AG10803 (cell line): Measurements from ENCODE around the gene CHD3.

Experiments
- DNase-seq: peaks from one replicate; pipeline ENCODE4 v3.0.0; 2010; ENCODE audit warnings: low read depth
- H3K4me3 ChIP-seq: 2 replicates; pipeline ENCODE4 v1.5.1; 2011; ENCODE audit warnings: mild to moderate bottlenecking, low read length, control low read depth
- TF ChIP-seq, protein P1 (sequence below): conservative IDR thresholded peaks from 2 replicates; pipeline ENCODE4 v1.5.1; 2011; ENCODE audit warnings: mild to moderate bottlenecking, low read length, control low read depth, inconsistent platforms

CHD3 gene

DNA sequence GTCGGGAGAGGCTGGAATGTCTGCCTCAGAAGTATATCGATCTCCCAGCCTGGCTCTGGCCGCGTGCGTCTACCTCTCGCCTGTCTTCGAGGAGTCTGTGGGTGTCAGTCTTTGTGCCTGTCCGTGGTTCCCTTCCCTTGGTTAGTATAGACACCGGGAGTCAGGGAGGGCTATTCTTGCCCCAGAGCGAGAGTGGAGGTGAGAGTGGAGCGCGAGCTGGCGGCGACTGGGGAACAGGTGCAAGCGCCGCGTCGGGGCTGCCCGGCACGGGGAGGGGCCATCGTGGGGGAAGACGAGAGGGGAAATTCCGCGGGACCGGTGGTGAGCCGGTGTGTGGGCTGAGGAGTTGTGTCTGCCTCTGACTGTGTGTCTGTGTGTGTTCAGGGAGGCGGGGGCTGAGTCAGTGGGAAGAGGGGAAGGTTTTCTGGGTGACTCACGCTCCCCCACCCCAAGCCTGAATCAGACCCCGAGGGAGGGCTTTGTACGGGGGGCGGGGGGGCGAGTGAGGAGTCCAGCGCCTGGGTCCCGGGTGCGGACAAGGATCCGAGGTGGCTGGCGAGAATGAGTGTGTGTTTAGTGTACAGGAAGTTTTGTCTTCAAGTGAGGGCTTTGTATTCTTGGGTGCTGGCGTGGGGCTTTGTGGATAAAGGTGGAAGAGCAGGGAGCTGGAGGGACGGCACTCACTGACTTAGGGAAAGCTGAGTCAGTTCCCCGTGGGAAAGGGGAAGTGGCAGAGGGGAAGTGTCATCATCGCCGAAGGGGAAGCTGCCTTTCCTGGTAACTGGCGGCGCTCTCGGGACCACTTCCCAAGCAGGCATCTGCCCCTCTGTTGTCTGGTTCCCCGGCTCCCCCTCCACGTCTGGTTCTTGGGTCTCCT lies 46.0 kb upstream of the CHD3 start:
- TF ChIP-seq, protein P1, sequence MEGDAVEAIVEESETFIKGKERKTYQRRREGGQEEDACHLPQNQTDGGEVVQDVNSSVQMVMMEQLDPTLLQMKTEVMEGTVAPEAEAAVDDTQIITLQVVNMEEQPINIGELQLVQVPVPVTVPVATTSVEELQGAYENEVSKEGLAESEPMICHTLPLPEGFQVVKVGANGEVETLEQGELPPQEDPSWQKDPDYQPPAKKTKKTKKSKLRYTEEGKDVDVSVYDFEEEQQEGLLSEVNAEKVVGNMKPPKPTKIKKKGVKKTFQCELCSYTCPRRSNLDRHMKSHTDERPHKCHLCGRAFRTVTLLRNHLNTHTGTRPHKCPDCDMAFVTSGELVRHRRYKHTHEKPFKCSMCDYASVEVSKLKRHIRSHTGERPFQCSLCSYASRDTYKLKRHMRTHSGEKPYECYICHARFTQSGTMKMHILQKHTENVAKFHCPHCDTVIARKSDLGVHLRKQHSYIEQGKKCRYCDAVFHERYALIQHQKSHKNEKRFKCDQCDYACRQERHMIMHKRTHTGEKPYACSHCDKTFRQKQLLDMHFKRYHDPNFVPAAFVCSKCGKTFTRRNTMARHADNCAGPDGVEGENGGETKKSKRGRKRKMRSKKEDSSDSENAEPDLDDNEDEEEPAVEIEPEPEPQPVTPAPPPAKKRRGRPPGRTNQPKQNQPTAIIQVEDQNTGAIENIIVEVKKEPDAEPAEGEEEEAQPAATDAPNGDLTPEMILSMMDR: no peak
- H3K4me3 ChIP-seq: peak overlapping the region; percentile 81
- DNase-seq: peak; percentile 85

DNA sequence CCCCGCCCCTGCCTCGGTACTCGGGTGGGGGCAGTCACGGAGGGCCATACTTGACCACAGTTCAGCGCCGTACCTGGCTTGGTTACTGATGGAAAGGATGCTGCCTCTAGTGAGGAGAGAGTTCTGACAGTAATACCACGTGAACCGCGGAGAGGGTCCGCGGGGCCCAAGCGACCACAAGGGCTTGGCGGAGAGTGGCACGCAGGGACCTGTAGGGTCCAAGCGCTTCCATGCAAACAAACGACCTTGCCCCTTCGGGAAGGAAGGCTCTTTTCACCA lies 45.4 kb upstream of the CHD3 start:
- no peak for DNase-seq
- H3K4me3 ChIP-seq: peak overlapping the region; percentile 81
- TF ChIP-seq, protein P1: no peak

DNA sequence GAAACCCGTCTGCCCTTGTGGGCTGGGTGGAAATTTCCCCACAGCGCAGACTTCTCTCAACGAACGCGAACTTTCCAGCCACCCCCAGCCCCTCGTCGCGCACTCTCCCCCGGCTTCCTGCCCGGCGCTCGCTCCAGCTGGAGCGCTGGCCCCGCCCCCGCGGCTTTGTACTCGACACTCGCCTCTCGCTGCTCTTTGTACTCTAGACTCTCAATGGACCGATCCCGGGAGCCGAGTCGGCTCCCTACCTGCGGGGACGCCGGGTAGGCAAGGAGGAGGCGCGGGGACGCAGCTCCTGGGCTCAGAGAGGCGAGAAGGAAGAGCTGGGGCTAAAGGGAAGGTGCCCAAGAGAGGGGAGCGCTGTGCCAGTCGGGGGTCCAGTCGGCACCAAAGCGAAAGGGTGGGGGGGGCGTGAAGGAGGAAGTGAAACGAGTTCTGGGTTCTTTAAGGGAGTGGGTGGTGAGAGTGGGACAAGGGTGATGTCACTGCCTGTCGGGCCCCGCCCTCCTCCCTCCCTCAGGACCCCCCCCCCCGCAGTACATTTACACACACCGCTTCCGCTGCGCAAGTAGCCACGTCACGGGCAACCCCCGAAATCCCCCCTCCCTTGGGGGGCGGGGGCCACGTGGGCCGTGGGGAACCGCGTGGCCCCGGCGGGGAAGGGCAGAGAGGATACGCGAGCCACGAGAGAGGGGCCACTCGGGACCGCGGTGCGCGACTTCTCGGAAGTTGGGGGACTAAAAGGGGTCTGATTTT lies 44.9 kb upstream of the CHD3 start:
- H3K4me3 ChIP-seq: peak overlapping the region; percentile 81
- peak; percentile 68 for DNase-seq
- TF ChIP-seq, protein P1: no peak

DNA sequence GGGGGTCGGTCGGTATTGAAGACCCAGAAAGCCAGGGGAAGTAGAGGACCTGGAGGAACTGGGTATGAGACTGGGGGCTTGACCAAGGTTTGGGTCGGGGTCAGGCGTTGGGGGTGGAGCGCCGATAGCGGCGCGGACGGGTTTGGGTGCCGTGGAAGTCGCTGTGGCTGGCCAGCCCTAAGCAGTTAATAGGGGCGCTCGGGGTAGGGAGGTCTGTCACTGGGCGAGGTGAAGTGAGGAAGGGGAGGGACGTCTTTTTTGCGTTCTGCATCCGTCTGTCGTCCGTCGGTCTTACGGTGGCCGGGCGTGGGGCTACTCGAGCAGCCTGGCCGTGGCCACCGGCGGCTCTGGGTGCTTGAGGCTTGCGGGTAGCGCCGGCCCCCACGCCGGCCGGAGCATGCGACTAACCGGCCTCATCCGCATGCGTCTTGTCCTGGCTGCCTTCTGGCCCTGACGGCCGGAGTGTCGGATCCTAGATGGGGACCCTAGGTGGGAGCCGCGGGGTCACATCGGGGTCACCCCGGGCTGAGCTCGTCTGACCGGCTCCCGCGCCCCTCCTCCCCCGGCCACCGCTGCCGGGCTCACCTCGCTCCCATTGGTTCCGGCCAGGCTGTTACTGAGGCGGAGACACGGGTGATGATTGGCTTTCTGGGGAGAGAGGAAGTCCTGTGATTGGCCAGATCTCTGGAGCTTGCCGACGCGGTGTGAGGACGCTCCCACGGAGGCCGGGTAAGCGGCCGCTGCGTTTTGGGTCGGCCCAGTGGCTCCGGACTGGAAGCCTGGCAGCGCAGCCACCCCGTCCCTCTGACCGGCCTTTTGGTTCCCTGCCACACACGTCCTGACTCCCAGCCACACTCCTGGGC lies 44.1 kb upstream of the CHD3 start:
- H3K4me3 ChIP-seq: peak overlapping the region; percentile 81
- peak; percentile 94 for DNase-seq
- TF ChIP-seq, protein P1: no peak

DNA sequence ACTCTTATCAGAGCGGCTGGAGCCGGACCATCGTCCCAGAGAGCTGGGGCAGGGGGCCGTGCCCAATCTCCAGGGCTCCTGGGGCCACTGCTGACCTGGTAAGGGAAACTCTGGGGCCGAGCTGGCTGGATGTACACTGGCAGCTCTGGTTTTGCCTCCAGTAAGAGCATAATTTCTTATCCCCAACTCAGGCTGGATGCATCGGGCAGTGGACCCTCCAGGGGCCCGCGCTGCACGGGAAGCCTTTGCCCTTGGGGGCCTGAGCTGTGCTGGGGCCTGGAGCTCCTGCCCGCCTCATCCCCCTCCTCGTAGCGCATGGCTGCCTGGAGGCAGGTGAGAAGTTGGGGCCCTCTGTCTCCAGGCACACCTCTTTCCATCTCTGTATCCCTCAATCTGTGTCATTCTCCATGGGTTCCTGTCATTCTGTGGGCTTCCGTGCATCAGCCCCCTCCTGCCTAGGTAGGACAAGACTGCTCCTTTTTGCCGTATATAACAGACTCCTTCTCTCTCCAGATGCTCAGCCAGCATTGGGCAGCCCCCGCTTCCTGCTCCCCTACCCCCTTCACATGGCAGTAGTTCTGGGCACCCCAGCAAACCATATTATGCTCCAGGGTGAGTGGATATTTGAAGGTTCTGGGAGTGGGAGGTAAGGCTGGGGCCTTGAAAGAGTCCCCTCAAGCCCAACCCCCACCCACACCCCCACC lies 43.1 kb upstream of the CHD3 start:
- no peak for DNase-seq
- peak overlapping the region; percentile 81; the same call in 1 of the 2 replicates for H3K4me3 ChIP-seq
- TF ChIP-seq, protein P1: no peak

DNA sequence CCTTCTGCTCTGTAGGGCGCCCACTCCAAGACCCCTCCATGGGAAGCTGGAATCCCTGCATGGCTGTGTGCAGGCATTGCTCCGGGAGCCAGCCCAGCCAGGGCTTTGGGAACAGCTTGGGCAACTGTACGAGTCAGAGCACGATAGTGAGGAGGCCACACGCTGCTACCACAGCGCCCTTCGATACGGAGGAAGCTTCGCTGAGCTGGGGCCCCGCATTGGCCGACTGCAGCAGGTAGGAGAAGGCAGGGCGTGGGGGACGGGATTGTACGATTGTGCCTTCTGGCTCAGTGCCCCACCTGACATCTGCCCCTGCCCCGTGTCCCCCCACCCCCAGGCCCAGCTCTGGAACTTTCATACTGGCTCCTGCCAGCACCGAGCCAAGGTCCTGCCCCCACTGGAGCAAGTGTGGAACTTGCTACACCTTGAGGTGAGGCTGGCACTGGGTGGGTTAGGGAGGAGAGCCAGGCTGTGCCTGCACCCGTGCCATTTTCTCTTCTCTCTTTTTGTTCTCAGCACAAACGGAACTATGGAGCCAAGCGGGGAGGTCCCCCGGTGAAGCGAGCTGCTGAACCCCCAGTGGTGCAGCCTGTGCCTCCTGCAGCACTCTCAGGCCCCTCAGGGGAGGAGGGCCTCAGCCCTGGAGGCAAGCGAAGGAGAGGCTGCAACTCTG lies 42.4 kb upstream of the CHD3 start:
- no peak for DNase-seq
- TF ChIP-seq, protein P1: no peak
- H3K4me3 ChIP-seq: no peak overlapping the region
